Testis (tissue), 2 donors: ENCODE measurements around the gene SCT.

Experiments used
- POLR2A ChIP-seq: fragments of 450-650 bp; IDR thresholded peaks from one replicate; pipeline ENCODE4 v1.6.1; 2017; ENCODE audit warnings: antibody characterized with exemption, mild to moderate bottlenecking, moderate library complexity
- TF ChIP-seq, protein P1 (sequence below), 3 experiments: fragments of 450-650 bp in 2 of 3; fragments of 200-600 bp in 1 of 3; sonication (generic) in 1 of 3; IDR thresholded peaks; one replicate each; pipeline ENCODE4 v1.5.1; 2016 to 2019; ENCODE audit warnings: antibody characterized with exemption in 3 of 3, mild to moderate bottlenecking in 2 of 3, moderate library complexity in 1 of 3

GRCh38 chr11:592501-592900 is 34.5 kb downstream of the SCT start:
- TF ChIP-seq, protein P1, sequence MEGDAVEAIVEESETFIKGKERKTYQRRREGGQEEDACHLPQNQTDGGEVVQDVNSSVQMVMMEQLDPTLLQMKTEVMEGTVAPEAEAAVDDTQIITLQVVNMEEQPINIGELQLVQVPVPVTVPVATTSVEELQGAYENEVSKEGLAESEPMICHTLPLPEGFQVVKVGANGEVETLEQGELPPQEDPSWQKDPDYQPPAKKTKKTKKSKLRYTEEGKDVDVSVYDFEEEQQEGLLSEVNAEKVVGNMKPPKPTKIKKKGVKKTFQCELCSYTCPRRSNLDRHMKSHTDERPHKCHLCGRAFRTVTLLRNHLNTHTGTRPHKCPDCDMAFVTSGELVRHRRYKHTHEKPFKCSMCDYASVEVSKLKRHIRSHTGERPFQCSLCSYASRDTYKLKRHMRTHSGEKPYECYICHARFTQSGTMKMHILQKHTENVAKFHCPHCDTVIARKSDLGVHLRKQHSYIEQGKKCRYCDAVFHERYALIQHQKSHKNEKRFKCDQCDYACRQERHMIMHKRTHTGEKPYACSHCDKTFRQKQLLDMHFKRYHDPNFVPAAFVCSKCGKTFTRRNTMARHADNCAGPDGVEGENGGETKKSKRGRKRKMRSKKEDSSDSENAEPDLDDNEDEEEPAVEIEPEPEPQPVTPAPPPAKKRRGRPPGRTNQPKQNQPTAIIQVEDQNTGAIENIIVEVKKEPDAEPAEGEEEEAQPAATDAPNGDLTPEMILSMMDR (IDR thresholded peaks at IDR 0.05), result no peak
- no peak for TF ChIP-seq POLR2A
